SH-SY5Y (cell line): ENCODE results near the gene NFATC2.

ENCODE experiments used
- GATA2 ChIP-seq: IDR thresholded peaks from 2 replicates; pipeline ENCODE4 v1.6.1; 2011; ENCODE audit warnings: mild to moderate bottlenecking, low read depth, low read length
- GATA3 ChIP-seq: IDR thresholded peaks from 2 replicates; pipeline ENCODE4 v1.6.1; 2011; ENCODE audit warnings: low read depth, mild to moderate bottlenecking, low read length, moderate library complexity

NFATC2 gene

DNA sequence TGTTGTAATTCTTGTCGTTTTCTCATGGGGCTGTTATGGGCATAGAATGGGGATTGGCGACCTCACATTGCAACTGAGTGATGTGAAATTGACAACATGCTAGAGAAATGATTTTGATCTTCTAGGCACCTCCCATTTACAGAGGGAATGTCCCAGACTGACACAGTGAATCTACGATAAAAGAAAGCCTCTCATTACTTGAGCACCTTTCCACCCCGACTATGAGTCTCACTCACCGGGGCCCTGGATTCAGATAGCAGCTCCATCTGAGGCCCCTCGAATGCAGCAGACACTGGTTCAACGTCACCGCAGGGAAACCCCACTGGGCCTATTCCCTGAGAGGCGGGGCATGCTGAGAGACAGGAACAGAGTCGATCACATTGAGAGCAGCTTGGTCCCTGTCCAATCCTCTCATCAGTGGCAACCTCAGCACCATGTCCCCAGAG is 49.1 kb downstream of the NFATC2 start:
- no peak for TF ChIP-seq GATA3
- TF ChIP-seq GATA2: no peak

DNA sequence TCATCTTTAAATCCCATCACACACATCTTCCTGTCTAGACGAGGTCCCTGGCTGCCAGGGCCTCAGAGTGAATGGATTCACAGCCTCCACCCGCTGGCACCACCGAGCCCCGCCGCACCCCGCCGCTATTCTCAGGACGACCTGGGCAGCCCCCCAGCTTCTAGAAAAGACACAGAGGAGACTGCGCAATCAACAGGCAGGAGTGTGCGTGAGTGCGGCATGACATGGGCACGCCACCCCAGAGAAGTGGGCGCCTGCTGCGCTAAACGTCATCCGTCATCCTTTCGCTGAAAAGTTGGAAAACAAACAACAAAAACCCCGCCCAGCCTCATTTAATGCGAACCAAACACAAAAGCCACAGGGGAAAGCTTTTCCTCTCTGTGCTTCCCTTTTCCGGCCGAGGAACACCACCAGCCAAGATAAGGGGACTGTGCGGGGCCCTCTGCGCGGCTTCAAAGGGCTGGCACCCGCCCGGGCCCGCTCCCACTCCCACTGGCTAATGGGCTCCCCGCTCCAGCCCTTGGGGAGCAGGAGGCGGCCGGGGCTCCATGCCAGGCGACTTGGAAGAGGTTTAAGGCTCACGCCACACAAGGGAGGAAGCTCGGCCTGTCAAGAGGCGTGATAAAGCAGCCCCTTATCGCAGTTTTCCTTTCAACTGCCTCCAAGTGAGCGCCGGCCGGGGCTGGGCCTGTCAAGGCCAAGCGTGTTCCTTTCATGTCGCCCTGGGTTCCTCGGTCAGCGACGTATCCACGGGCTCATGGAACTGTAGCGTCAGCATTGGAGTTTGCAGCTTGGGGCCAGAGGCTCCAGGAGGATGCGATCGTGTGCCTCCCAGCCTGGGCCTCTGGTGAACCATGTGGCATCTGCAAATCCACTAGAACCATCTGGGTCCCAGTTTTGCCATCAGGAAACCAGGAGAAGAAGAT is 50.1 kb downstream of the NFATC2 start:
- TF ChIP-seq GATA3 (no peak), GATA2 (no peak)

DNA sequence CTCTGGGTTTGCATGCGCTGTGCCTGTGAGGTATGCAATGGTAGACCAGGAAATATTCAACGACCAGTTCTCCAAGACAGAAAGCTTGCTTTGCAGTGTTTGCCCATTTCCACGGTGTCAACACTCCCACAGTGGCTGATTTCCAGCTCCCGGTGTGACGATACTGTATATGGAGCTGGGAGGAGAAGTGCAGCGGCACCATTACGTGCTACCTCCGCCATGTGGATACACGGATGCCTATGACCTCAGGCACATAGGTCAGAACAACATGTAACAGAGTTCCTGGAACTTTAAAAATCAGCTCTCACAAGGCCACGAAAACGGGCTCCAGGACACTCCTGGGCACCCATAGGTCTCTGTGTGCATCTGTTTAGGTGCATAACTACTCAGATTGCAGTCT is 51.1 kb downstream of the NFATC2 start:
- no peak for TF ChIP-seq GATA3
- TF ChIP-seq GATA2: no peak

DNA sequence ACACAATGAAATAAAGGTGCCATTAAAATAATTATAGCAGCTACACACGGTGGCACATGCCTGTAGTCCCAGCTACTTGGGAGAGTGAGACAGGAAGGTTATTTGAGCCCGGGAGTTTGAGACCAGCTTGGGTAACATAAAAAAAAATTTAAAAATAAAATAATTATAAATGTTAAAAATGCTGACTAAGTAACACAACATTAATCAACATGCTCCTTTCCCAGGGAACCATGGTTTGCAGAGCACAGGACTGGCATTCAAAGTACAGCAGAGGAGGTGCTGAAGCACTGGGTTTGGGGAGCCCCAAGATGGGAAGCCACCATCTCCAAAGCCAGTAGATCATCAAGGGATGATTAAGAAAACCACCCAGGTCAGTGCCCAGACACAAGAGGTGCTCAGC is 51.9 kb downstream of the NFATC2 start:
- TF ChIP-seq GATA2 (no peak), GATA3 (no peak)

DNA sequence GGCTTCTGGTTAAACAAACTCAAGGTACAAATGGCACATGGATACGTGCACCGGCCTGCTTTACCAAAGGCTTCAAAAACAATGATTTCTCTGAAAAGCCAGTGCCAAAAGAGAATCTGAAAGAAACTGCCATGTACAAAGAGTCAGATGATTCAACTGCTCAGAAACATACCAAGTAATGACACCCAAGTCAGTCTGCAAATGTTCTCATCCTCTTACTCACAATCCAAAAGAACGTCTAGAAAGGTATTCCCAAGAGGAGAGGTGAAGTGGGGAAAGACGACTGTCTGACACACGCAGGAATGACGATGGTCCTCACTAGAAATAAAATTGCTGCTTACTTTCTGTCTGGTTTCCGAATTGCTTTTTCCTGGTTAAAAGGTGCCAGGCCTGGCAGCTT is 52.9 kb downstream of the NFATC2 start:
- no peak for TF ChIP-seq GATA2
- TF ChIP-seq GATA3: no peak

DNA sequence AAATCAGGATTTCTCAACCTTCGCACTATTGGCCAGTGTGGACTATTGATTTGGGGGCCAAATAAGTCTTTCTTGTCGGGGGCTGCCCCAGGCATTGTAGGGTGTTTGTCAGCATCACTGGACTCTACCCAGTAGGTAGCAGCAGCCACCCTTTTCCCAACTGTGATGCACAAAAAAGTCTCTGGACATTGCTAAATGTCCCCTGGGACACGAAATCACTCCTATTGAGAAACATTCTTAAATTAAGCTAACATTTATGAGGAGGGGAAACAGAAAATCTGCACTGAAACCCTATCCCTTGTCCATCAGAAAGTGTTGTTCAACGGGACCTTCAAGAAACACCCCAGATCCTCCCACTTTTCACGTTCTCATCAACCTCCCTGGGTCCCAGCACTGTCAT is 54.2 kb downstream of the NFATC2 start:
- TF ChIP-seq GATA2 (no peak), GATA3 (no peak)

DNA sequence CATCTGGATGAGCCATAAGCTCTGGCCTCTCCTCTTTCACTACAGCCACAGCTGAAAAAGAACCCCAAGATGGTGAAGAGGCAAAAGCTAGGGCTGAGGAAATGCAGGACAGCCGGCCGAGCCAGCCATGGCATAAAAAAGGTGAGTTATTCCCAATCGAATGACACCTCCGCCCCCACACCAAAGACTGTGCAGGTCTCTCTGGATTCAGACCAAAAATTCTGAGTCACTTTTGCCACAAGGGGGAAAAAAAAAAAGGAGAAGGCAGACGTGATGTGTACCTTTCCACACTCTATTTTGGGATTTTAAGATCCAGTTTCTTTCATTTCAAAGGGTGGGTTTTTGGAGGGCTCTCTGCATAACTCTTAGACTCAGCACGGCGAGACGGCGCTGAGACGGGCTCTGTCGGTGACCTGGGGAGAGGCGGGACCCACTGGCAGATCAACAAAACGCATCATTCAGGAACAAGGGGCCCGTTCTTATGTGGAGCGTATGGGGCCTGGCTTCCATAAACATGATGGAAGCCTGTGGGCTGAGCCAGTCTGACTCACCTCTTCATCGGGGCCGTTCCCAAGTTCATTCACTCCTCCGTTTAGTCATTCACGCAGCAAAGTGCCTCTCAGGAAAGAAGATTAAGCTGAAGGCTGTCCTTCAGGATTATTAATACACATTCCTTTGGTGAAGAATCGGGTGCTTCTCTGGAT is 54.8 kb downstream of the NFATC2 start:
- no peak for TF ChIP-seq GATA3
- no peak for TF ChIP-seq GATA2

DNA sequence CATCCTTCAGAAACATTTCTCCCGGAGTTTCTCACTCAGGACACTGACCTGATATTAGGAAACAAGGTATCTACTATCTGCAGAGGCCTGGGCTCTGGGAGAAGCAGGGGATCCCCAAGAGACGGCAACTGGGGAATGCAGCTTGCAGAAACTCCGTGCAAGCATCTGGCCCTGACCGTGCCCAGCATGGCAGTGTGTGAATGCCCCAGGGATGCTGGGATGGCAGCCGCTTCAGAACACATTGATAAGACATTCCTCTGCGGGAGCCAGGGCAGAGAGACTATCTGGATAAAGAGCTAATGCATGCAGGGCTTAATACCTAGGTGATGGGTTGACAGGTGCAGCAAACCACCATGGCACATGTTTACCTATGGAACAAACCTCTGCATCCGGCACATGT is 55.4 kb downstream of the NFATC2 start:
- no peak for TF ChIP-seq GATA2
- no peak for TF ChIP-seq GATA3

DNA sequence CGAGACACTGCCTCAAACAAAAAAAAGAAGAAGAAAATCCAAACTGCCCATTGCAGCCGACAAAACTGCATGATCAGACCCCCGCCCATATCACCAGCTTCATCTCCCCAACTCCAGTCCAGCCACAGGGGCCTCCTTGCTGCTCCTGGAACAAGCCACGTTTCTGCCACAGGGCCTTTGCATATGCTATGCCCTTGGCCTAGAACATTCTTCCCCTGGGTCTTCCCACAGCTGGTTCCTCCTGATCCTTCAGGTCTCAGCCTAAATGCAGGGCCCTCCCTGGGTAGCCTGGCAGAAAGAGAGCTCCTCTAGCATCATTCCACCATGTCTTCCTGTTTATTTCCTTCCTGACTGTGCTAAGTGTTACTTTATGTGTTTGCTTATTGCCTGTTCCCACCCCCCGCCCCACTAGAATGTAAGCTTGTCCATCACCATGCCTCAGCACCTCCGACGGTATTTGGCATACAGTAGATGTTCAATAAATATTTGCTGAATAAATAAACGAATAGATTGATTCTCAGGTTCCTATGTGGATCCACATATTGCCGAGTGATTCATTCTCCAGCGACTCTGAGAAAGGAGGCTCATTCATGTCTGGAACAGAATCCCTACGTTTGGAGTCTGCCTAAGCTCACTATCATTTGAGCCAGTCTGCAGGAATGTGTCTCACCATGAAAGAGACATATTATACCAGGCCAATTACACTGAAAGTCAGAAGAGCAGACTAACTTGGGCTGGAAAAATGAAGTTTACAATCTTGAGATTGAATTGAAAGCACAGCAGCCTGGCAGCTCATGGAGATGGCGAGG is 56.1 kb downstream of the NFATC2 start:
- TF ChIP-seq GATA2: no peak
- TF ChIP-seq GATA3: no peak

DNA sequence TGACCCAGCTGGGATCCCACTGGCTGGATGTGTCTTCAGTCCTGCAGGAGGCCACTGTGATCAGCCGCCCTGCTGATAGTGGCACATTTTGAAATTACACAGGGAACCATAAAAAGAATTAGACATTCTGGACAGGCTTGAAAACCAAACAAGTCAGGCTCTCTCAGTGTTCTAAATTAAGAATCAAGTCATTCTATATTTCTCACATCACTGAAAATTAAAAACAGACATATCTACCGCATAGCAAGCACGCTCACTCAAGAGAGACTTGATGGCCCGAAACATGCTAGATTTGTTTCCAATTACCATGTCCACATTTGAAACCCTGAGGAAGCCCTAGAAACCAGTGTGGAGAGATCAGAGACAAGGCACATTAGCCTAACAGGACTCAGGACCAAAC is 57.7 kb downstream of the NFATC2 start:
- TF ChIP-seq GATA2 (no peak), GATA3 (no peak)

DNA sequence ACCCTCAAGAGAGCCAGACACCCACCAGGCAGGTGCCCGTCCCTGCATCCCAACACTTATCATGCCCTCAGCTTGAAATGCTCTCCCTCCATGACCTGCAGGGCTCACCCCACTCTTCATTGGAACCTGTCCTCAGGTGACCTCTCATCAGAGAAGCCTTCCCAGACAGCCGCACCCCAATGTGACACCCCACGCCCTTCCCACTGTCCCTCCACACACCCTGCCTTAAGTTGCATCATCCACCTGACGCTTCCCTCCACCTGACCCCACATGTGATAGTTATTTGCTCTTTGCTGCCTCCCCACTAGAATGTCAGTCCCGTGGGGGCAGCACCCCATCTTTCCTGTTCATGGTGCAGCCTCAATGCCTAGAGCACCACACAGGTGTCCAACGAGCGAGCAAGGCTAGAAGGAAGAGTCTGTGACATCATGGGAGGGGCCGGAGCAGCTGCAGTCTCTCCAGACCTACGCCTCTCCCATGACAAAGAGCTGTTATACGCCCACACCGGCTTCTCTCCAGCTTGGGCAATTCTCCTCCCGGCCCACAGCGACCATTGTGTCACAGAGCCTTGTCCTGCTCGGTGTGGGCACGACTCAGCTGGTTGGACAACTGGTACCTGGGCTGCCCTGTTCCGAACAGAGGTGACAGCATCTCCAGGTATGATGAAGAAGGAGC is 58.2 kb downstream of the NFATC2 start:
- no peak for TF ChIP-seq GATA3
- no peak for TF ChIP-seq GATA2

DNA sequence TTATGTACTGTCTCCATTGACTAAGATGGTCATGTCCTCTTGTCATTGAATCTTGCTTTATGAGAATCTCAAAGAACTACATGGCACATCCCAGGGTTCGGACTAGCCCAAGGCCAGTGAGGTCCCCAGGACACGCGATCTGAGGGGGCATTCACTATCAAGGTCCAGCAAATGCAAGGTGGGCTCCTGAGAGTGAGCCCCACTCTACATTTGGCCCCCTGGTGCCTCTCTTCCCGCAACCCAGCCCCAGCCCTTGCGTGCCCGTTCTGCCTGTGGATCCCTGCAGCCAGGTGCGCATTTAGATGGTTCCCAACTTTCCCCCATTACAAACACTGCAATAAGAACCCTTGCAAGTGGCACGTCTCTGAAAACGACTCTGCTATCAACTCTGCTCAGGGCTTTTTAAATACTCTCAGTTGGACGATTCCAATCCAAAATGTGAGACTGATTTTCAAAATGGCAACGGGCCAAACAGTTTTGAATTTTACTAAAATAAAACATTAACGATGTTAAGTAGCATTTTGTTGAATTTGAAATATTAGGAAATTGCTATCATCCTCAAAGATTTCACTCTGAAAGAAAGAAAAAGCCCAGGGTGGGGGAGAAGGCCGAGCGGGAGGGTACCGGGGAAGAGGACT is 59.6 kb downstream of the NFATC2 start:
- TF ChIP-seq GATA2 (no peak), GATA3 (no peak)

DNA sequence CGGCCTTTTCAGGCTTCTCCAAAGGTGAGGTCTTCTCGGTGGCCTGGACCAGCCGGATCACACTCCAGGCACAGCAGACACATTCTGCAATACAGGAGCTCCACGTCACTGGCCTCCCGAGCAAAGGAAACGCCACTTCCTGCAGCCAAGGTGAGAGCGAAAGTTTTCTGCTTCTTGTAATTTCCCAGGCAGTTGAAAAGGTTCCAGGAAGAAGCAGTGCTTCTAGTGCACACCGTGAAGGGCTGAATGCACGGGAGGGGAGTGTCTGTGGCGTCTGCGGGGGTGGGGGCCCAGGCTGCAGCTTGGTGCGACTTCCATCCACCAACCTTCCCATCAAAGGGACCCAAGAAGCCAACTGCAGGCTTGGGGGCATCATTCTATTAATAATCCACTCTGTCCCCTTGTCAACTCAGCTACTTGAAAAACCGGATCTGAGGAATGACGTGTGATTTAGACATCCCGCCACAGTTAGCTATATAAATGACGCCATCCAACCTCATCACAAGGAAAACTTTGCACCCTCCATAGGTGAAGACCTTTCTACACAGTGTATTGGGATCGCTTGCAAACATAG is 61.1 kb downstream of the NFATC2 start:
- TF ChIP-seq GATA2: no peak
- TF ChIP-seq GATA3: no peak
